ENCODE results near the gene WWP2.
"Not testable (repeated sequence)": the region's sequence is repeated elsewhere in the genome, so short reads cannot be mapped to it uniquely, and the experiment has no call there.

Gene WWP2

DNA sequence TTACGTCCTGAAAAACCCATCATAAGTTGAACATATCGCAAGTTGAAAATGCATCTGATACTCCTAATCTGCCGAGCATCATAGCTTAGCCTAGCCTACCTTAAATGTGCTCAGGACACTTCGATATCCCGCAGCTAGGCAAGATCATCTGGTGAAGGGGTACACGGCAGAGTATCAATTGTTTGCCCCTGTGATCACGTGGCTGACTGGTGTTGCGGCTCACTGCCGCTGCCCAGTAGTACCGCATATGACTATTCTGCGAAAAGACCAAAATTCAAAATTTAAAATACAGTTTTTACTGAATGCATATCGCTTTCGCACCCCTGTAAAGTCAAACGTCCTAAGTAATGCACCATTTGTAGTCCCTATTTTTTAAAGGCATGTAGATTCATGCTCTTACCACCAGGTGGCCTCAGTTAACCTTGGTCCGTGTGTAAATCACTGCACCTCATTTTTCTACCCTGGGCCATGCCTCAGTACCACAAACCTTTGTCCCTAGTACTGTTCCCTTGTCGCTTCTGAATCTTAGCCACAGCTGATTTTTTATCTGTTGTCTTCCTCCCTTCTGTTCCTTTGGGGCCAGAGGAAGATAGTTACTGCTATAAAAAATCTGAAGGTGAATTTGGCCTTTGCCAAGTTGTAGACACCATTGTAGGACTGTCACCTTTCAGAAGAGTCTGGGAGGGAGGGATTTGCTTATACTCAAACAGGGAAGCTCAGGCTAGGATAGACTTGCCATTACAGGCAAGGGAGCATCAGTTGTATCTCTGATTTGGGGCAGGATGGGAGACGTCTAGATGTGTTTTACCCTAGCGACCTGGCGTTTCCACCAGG is 34.4 kb downstream of the WWP2 start:
- DNase-seq = peak; percentile 75

DNA sequence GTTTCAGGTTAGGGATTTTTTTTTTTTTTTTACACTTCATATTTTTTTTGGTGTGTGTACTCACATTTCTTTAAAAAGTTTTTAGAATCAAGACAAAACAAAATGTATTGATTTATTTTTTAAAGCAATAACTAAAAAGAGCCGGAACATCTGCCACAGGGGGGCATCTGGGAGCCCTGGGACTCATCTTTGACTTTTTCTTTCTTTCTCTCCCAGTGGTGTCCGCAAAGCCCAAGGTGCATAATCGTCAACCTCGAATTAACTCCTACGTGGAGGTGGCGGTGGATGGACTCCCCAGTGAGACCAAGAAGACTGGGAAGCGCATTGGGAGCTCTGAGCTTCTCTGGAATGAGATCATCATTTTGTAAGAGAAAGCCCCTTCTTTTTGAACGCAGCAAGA is 36.3 kb downstream of the WWP2 start:
- DNase-seq = no peak

DNA sequence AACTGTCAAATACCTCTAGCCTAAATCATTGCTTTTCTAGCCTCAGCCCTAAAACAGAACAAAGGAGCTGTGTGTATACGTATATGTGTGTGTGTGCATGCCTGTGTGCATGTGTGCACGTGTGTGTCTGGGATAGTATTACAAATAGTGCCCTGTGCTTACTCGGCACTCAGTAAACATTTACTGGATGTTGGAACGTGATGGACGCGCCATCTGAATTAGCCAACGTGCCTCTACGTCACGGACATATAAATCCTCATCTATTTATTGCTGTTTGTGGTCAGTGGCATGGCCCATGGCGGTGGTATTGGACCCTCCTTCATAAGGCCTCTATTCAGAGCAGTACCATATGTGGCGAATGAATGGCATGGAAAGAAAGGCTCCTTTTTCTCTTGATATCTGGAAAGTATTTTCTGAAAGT is 37.5 kb downstream of the WWP2 start:
- no peak for DNase-seq

DNA sequence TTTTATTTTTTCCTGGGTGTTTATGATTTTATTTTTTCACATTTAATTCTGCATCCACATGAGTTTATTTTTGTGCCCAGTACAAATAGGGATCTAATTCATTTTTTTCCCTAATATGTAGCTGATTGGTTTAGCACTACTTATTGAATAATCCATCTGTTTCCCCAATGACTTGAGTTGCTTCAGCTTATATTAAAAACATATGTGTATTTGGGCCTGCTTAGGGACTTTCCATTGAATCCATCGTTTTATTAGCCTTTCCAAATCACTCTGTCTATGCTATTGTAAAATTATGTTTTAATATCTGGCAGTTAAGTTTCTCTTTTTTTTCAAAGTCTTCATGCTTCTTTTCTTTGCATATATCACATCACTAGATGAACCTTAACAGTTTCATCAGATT is 42.2 kb downstream of the WWP2 start:
- no peak for DNase-seq

DNA sequence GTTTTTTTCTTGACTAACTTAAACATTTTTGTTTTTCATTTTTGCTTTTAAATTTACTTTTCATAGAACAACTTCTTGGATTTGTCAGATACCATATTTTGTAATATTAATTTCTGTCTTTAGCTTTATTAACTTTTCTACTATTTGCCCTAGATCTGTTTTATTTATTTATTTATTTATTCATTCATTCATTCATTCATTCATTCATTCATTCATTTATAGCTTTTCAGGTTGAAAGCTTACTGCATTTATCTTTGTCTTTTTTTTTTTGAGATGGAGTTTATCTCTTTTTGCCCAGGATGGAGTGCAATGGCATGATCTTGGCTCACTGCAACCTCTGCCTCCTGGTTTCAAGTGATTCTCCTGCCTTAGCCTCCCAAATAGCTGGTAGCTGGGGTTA is 44.6 kb downstream of the WWP2 start:
- DNase-seq = not testable (repeated sequence)

DNA sequence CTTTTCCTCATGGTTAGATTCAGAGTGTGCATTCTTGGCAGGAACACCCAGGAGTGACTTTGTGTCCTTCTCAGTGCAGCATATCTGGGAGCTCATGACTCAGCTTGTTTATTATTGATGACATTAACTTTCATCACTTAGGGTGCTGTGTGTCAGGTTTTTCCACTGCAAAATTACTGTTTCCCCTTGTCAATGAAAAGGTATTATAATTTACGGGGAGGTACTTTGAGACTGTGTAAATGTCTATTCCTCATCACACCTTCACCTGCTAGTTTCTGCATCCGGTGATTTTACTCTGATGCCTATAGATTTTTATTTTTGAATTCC is 50.5 kb downstream of the WWP2 start:
- no peak for DNase-seq

DNA sequence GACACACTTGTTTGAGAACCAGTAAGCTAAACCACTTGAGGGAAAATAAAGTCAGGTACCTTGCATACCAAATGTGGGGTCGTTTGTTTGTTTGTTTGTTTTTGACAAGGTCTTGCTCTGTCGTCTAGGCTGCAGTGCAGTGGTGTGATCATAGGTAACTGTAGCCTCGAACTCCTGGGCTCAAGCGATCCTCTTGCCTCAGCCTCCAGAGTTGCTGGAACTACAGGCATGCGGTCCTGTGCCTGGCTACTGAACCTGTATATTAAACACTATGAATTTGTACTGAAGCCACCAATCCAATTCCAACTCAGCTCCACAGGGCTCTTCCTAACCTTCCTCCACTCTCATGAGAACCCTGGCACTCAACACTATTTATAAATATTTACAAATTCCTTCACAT is 51.9 kb downstream of the WWP2 start:
- no peak for DNase-seq

DNA sequence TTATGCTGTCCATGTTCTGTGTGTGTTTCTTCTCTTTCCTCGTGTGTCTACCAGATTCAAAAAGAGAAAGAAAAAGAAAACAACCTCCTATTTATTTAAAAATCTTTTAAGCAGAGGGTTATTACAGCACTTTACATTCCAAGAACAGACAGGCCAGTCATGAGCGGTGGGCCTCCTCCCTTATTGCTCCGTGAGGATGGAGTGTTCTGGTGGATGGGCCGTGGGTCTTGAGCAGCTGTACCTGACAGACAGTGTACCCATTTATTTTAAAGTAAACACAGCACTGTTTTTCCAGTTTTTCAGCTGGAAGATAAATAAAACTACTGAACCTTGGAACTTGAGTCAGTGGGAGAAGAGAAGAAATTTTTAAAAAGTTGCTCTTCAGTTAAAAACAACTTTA is 52.4 kb downstream of the WWP2 start:
- no peak for DNase-seq

DNA sequence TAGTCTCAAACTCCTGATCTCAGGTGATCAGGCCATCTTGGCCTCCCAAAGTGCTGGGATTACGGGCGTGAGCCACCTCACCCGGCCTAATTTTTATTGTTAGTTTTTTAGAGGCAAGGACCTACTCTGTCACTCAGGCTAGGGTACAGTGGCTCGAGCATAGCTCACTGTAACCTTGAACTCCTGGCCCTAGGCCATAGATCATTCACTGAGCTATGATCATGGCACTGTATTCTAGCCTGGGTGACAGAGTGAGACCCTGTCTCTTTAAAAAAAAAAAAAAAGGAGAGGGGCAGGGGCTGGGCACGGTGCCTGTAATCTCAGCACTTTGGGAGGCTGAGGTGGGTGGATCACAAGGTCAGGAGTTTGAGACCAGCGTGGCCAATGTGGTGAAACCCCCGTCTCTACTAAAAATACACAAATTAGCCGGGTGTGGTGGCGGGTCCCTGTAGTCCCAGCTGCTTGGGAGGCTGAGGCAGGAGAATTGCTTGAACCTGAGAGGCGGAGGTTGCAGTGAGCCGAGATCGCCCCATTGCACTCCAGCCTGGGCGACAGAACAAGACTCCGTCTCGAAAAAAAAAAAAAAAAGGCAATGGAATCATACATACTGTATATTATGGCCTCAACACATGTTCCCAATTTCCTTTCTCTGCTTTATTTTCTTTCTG is 53.2 kb downstream of the WWP2 start:
- not testable (repeated sequence) for DNase-seq

DNA sequence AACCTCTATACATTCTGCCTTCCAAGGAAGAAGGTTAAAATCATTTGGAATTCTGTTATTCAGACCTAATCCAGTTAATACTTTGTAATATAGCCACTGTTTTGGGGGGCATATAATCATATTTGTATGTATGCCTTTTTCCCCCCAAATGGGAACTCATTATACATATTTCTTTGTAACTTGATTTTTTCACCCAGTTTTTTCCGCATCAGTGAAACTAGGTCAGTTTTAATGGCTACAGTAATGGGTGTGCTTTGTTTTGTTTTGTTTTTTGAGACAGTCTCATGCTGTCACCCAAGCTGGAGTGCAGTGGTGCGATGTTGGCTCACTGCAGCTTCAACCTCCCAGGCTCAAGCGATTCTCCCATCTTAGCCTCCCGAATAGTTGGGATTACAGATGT is 54.9 kb downstream of the WWP2 start:
- peak; percentile 58 for DNase-seq

DNA sequence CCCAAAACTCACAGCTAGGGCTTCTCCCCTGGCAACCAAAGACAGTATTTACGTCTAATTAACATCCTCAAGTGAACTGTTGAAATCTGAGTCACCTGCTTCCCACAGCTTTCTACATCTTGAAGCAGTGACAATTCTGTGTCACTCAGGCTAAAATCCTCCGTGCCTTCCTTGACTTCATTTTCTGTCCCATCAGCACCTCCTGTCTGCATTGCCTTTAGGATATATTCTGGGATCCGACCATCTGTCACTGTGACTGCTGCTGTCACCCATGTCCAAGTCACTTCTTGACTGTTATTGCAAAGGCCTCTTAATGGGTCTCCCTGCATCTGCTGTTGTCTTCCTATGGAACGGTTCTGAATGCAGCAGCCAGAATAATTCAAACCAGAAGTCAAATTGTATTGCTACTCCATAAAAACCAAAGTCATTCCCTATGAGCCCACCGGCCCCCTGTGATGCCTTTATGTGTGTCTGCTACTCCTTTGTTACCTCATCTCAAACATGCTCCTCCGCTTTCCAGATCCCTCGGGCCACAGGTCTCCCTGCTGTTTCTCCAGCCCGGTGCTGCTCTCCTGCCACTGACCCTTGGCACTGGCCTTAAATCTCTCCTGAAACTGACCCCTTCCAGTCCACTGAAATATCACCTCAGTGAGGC is 56.9 kb downstream of the WWP2 start:
- DNase-seq = peak; percentile 93

DNA sequence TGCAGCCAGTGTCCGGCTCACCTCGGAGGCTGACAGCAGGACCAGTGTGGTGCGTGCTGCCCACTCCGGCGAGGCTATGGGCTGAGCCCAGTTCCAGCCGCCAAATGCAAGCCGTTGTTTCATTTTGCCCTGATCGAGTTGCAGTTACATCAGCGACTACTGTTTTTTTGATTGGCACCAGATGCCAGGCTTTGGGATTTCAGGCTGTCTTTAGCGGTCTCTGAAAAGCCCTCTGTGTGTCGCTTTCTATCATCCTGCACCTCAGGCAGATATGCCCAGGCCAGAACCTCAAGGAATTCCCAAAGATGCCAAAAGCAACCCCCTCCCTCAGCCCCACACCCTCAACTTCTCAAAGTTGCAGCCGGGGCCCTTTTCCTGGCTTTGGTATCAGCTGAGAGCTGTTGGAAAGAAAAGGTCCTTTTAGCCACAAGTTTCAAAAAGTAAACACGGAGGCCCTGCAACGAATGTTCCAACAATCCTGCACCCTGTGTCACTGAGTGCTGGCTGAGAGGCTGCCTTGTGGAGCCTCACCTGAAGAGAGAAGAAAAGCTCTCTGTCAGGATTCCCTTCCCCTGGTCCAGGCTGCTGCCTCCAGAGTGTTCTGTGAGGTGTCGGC is 58.9 kb downstream of the WWP2 start:
- DNase-seq = peak; percentile 94

DNA sequence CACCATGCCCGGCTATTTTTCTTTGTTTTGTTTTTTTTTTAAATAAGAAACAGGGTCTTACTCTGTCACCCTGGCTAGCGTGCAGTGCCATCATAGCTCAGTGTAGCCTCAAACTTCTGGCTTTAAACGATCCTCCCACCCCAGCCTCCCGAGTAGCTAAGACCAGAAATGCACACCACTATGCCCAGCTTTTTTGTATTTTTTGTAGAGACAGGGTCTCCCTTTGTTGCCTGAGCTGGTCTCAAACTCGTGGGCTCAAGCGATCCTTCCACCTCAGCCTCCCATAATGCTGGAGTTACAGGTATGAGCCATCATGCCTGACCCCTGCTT is 59.7 kb downstream of the WWP2 start:
- no peak for DNase-seq

DNA sequence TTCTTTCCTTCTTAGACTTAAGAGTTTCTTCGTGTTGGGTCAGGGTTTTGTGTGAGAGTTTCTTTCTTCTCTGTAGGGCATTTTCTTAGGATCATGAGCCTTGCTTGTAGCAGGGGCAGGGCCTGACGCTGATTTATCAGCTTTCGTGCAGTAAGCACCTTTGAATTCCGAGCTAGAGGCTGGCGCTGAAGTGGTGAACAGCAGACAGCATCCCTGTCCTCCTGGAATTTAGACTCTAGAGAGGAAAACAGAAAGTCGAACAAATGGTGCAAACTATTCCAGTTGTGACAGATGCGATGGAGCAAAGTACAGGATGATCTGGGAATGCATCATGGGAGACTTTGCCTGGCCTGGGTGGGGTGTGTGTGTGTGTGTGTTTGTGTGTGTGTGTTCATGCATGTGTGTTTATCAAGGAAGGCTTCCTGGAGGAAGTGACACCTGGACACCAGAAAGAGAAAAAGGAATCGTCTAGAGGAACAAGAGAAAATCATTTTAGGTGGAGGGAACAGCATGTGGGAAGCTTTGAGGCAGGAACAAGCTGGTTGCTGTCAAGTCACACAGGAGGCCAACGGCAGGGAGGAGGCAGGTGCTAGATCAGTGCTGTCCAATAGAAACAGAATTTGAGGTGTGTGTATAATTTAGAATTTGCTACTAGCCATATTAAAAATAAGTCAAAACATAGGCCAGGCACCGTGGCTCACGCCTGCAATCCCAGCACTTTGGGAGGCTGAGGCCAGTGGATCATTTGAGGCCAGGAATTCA is 60.2 kb downstream of the WWP2 start:
- DNase-seq = no peak

DNA sequence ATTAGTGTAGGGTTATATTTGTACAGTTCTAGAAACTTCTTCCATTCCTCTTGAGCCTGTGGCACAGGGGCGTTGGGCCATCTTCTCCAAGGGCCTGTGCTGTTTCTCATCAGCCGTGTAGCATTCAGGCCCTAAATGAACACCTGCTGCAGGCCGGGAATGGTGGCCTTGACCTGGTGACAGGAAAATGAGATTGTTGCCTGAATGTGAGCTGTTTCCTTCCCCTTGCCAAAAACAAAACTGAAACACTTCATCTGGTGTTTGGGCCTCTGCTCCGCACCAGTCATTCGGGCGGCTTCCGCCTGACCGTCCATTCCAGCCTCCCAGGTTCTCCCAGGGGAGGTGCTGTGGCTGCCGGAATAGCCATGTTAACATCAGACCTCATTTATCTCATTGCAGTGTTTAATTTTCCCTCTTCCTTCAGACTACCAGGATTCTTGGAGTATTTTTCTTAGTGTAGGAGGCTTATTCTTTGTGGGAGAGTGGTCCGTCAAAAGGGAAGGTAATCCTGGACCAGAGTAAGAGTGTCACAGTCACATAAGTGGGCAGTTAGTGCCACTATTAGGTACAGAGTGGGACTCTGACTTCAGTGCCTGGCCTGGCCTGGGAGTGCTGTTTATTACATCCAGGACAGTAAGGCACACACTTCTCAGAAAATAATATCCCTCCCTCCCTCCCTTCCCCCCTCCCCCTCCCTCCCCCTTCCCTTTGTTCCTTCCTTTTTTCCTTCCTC is 61.9 kb downstream of the WWP2 start:
- no peak for DNase-seq

DNA sequence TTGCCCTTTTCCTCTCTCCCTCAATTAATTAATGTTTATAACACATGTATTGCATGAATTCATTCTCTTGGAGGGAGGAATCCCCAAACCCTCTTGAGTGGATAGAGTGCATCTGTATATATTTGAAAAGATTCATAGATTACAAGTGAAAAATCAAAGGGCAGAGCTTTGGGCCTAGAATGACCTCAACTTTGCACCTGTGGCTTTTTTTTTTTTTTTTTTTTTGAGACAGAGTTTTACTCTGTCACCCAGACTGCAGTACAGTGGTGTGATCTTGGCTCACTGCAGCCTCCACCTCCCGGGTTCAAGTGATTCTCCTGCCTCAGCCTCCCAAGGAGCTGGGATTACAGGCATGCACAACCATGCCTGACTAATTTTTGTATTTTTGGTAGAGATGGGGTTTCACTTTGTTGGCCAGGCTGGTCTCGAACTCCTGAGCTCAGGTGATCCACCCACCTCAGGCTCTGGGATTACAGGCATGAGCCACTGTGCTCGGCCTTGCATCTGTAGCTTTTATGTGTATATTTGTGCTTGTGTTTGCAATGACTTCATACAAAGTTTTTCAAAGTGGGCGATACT is 62.5 kb downstream of the WWP2 start:
- DNase-seq = not testable (repeated sequence)

DNA sequence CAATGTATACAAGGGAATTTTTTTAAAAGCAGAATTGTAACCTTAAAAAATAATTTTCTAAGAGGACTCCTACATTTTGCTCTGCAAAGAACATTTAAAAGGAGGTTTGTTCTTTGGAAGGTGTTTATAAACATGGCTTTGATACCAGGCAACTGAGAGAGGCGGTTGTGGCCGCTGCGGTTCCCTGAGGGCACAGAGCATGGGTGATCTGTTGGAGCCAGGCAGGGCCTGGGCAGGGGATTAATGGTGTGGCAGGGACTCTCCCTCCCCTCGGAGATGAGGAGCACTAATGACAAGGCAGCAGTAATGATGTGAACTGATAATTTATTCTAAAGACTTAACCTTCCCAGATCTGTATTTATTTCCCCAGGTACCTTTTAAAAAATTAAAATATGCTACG is 65.4 kb downstream of the WWP2 start:
- no peak for DNase-seq

DNA sequence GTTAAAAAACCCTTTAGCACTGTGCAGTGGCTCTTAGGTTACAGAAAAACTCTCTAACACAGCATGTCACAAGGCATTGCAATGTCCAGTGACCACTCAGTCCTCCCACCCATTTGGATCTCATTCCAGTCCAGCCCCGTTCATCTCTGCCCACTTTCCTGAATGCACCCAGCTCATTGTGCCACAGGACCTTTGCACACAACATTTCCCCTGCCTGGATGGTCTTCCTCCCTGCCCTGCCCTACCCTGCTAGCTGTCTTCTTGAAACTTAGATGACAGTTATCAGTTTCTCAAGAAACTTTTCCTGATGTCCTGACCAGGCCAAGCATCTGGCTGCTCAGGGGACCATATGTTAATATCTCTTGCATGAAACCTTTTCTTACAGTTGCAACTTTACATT is 67.2 kb downstream of the WWP2 start:
- DNase-seq = no peak

DNA sequence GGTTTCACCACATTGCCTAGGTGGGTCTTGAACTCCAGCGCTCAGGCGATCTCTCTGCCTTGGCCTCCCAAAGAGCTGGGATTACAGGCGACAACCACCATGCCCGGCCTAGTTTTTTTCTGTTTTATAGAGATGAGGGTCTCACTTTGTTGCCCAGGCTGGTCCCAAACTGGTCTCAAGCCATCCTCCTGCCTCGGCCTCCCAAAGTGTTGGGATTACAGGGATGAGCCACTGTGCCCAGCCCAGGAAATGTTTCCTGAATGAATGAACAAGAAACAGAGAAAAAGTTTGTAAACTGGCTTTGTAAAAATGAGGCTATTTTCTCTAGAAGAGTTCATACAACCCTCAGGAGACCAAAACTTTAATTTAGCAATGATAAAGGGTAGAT is 68.0 kb downstream of the WWP2 start:
- no peak for DNase-seq

DNA sequence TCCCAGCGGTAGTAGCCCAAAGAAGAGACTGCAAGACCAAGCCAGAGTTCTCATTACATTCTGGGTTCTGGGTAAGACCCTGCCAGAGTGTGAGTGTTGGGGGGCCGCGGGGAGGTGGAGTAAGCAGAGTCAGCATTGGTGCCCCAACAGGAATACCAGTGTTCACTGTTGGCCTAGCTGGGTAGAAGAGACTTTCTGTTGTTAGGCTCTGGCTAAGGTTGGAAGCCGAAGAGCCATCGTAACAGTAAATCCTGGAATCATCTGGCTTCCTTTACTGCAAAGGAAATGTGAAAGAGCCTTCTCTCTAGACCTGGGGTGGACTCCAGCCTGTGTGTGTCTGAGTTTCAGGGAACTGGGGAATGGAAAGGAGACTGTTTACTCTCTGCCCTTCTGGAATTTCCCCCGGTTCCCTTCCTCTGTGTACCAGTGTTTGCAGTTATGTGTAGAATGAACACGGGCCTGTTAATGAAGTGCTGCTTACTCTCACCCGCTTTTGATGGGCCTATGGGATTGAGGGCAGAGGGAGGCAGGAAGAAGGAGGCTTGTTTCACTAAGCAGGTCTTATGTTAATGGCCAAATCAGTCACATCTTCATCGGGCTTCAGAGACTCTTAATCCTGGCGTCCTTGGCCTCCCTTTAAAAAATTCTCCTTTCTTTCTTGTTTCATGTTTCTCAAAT is 68.5 kb downstream of the WWP2 start:
- no peak for DNase-seq
